NCI-H187 (cell line): Measurements from ENCODE around the gene C19orf85.

ENCODE experiments used
- DNase-seq, 2 experiments: peaks; one replicate each; lab custom pipeline; 2025; lab: John Stamatoyannopoulos, UW

The C19orf85 gene

GRCh38 chr19:55477905-55478304 lies 13.4 kb upstream of the C19orf85 start:
- no peak for DNase-seq

GRCh38 chr19:55476100-55476775 lies 11.7 kb upstream of the C19orf85 start, which contains the start of gene ZNF628:
ZNF628 (plus strand) TSS chr19:55476617; CDS start chr19:55479911, 3,294 bp downstream.
- peak; percentile 91 to 97 for DNase-seq

- no peak for DNase-seq
These were observed 10.0 kb upstream of the C19orf85 start for GRCh38 chr19:55474269-55475265.

GRCh38 chr19:55473225-55474012 lies 8.9 kb upstream of the C19orf85 start:
- no peak for DNase-seq

- no peak for DNase-seq
These were observed 7.9 kb upstream of the C19orf85 start for GRCh38 chr19:55472463-55472862.

- DNase-seq: no peak
These were observed 6.7 kb upstream of the C19orf85 start for GRCh38 chr19:55471266-55471665.

GRCh38 chr19:55468054-55468393 lies 3.5 kb upstream of the C19orf85 start:
- no peak for DNase-seq

GRCh38 chr19:55467236-55468053 lies 2.9 kb upstream of the C19orf85 start:
- no peak for DNase-seq

- no peak for DNase-seq
These were observed 1.7 kb upstream of the C19orf85 start for GRCh38 chr19:55466241-55466614.

- DNase-seq: no peak
These were observed 1.1 kb upstream of the C19orf85 start for GRCh38 chr19:55465460-55466240.

GRCh38 chr19:55464039-55464661 lies 401 bp downstream of the C19orf85 start:
- no peak for DNase-seq

- no peak for DNase-seq
These were observed 944 bp downstream of the C19orf85 start for GRCh38 chr19:55463583-55464031.

- DNase-seq: no peak
These were observed 1.8 kb downstream of the C19orf85 start for GRCh38 chr19:55462722-55463121.

GRCh38 chr19:55461974-55462626 lies 2.5 kb downstream of the C19orf85 start:
- DNase-seq: no peak

GRCh38 chr19:55461259-55461973 lies 3.1 kb downstream of the C19orf85 start, which contains the start of gene ISOC2:
ISOC2 (minus strand) TSS chr19:55461642; CDS start chr19:55456486, 5,156 bp downstream.
- DNase-seq: peak; percentile 98 to 100

- DNase-seq: peak; percentile 21 to 87
These were observed 3.8 kb downstream of the C19orf85 start for GRCh38 chr19:55460670-55461258.

- DNase-seq: no peak
These were observed 4.4 kb downstream of the C19orf85 start for GRCh38 chr19:55459950-55460657.

- peak; percentile 51 to 74 for DNase-seq
These were observed 5.0 kb downstream of the C19orf85 start for GRCh38 chr19:55459551-55459949.
